ENCODE data around the gene AK8. TPM values are rescaled to one million over a fixed set of nuclear protein-coding genes. Genes with fewer than 3 reads are reported as not detected.

AK8 gene
- total RNA-seq, 1 donor from 2014 or later, result 0.22 TPM

DNA sequence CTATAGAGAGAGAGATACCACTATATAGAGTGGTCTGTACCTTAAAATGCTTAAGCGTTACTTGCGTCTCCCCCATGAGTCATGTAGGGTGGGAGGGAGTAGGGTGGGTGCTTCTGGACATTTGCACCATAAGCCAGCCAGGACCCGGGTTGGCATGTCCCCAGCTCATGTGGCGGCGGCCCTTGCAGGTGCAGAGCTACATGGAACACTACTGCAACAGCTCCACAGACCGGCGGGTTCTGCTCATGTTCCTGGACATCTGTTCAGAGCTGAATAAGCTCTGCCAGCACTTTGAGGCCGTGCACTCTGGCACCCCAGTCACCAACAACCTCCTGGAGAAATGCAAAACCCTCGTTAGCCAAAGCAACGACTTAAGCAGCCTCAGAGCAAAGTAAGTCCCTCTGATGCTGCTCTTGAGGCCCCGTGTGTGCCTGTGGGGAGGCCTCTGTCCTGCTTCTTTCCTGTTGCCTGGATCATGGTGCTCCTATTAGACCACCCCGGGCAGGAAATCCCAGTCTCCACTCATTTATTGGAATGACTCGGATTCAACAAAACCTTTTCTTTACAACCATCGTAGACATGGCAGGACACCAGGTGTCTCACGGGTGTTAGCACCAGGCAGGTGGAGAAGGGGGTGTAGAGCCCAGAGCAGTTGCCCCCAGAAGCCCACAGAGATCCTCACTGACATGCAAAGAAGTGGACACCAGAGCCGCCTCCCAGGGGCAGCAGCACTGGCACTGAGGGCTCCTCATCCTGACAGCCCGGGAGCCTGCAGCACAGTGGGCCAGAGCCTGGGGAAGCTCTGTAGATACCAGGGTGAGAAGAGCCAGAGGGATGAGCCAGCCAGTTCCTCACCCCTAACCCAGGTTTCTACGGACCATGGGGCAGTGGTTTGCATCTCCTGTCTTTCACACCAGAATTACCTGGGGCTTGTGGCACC, 9.4 kb upstream of the AK8 start:
- Mint-ChIP-seq H3K4me1 (ENCODE audit: low read depth) (no peaks in the 10 kb centered on the region), H3K27me3 (ENCODE audit: low read depth) (no peaks in the 10 kb centered on the region), H3K27ac (ENCODE audit: unreplicated experiment) (no peak overlapping the region), H3K4me3 (ENCODE audit: unreplicated experiment) (no peak overlapping the region), H3K9me3 (ENCODE audit: low read depth) (no peaks in the 10 kb centered on the region), H3K36me3 (ENCODE audit: low read depth) (peaks cover under 1% of the 10 kb centered on the region)
- no peak for DNase-seq (ENCODE audit: low spot score)
- TF ChIP-seq, protein P1, sequence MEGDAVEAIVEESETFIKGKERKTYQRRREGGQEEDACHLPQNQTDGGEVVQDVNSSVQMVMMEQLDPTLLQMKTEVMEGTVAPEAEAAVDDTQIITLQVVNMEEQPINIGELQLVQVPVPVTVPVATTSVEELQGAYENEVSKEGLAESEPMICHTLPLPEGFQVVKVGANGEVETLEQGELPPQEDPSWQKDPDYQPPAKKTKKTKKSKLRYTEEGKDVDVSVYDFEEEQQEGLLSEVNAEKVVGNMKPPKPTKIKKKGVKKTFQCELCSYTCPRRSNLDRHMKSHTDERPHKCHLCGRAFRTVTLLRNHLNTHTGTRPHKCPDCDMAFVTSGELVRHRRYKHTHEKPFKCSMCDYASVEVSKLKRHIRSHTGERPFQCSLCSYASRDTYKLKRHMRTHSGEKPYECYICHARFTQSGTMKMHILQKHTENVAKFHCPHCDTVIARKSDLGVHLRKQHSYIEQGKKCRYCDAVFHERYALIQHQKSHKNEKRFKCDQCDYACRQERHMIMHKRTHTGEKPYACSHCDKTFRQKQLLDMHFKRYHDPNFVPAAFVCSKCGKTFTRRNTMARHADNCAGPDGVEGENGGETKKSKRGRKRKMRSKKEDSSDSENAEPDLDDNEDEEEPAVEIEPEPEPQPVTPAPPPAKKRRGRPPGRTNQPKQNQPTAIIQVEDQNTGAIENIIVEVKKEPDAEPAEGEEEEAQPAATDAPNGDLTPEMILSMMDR (IDR thresholded peaks at IDR 0.05), result no peak

- Mint-ChIP-seq H3K27ac (ENCODE audit: unreplicated experiment) (no peak overlapping the region), H3K4me1 (ENCODE audit: low read depth) (no peaks in the 10 kb centered on the region), H3K9me3 (ENCODE audit: low read depth) (no peaks in the 10 kb centered on the region), H3K27me3 (ENCODE audit: low read depth) (no peaks in the 10 kb centered on the region), H3K36me3 (ENCODE audit: low read depth) (no peaks in the 10 kb centered on the region), H3K4me3 (ENCODE audit: unreplicated experiment) (no peak overlapping the region)
- TF ChIP-seq, protein P1 (IDR thresholded peaks at IDR 0.05), result no peak
- DNase-seq (ENCODE audit: low spot score), result no peak
Observed at GRCh38 chr9:132886334-132886725, 8.2 kb upstream of the AK8 start.

GRCh38 chr9:132885720-132886333, 7.7 kb upstream of the AK8 start:
- Mint-ChIP-seq H3K4me3 (ENCODE audit: unreplicated experiment) (no peak overlapping the region), H3K36me3 (ENCODE audit: low read depth) (no peaks in the 10 kb centered on the region), H3K27me3 (ENCODE audit: low read depth) (no peaks in the 10 kb centered on the region), H3K9me3 (ENCODE audit: low read depth) (no peaks in the 10 kb centered on the region), H3K4me1 (ENCODE audit: low read depth) (no peaks in the 10 kb centered on the region), H3K27ac (ENCODE audit: unreplicated experiment) (no peak overlapping the region)
- TF ChIP-seq, protein P1 (IDR thresholded peaks at IDR 0.05), result no peak
- no peak for DNase-seq (ENCODE audit: low spot score)

- TF ChIP-seq, protein P1 (IDR thresholded peaks at IDR 0.05), result no peak
- no peaks in the 10 kb centered on the region for H3K36me3 Mint-ChIP-seq (ENCODE audit: low read depth)
- no peaks in the 10 kb centered on the region for H3K27me3 Mint-ChIP-seq (ENCODE audit: low read depth)
- no peaks in the 10 kb centered on the region for H3K9me3 Mint-ChIP-seq (ENCODE audit: low read depth)
- H3K4me1 Mint-ChIP-seq (ENCODE audit: low read depth), result peaks cover 8% of the 10 kb centered on the region
- DNase-seq (ENCODE audit: low spot score), result peak; percentile 51
- H3K4me3 Mint-ChIP-seq (ENCODE audit: unreplicated experiment), result no peak overlapping the region
- H3K27ac Mint-ChIP-seq (ENCODE audit: unreplicated experiment), result no peak overlapping the region
Observed at GRCh38 chr9:132883349-132884294, 5.5 kb upstream of the AK8 start.

GRCh38 chr9:132882616-132883015, 4.5 kb upstream of the AK8 start:
- no peaks in the 10 kb centered on the region for H3K9me3 Mint-ChIP-seq (ENCODE audit: low read depth)
- no peak overlapping the region for H3K27ac Mint-ChIP-seq (ENCODE audit: unreplicated experiment)

More at GRCh38 chr9:132882616-132883015, 4.5 kb upstream of the AK8 start:
- TF ChIP-seq, protein P1 (IDR thresholded peaks at IDR 0.05), result no peak
- Mint-ChIP-seq H3K27me3 (ENCODE audit: low read depth) (no peaks in the 10 kb centered on the region), H3K36me3 (ENCODE audit: low read depth) (no peaks in the 10 kb centered on the region), H3K4me1 (ENCODE audit: low read depth) (peaks cover 8% of the 10 kb centered on the region), H3K4me3 (ENCODE audit: unreplicated experiment) (no peak overlapping the region)
- peak; percentile 69 for DNase-seq (ENCODE audit: low spot score)

Data from chondrocyte (in vitro differentiated cells).